Gastrocnemius medialis (tissue), 4 donors: ENCODE results near the gene CBARP. TPM values are rescaled to one million over a fixed set of nuclear protein-coding genes. Genes with fewer than 3 reads are reported as not detected.
A peak's percentile ranks its signal among the peaks of the same experiment; 100 is the strongest.

Source experiments
- ATAC-seq, 2 donors: fragments of 150-250 bp; one replicate each; pipeline ENCODE4 v1.9.1; 2016
- DNase-seq, 2 donors: peaks; one replicate each; pipeline ENCODE4 v3.0.0-alpha.2; 2019
- H3K27ac ChIP-seq, 4 donors: fragments of 200-600 bp; sonication (generic); 1 replicate in 1 of 4; 2 replicates in 3 of 4; pipeline ENCODE4 v1.5.1; 2016 to 2018; ENCODE audit warnings: mild to moderate bottlenecking in 2 of 4, moderate library complexity in 1 of 4
- H3K27me3 ChIP-seq, 3 donors: fragments of 200-600 bp; sonication (generic) in 2 of 3; 1 replicate in 1 of 3; 2 replicates in 2 of 3; pipeline versions ENCODE4 v1.5.1 to v1.6.0; 2016 to 2019; ENCODE audit warnings: mild to moderate bottlenecking in 1 of 3, moderate library complexity in 1 of 3
- H3K36me3 ChIP-seq, 2 donors: fragments of 200-600 bp; sonication (generic) in 1 of 2; one replicate each; pipeline ENCODE4 v1.5.1; 2017 to 2018
- H3K4me1 ChIP-seq, 2 donors: fragments of 200-600 bp; sonication (generic) in 1 of 2; one replicate each; pipeline ENCODE4 v1.5.1; 2016 to 2017; ENCODE audit warnings: mild to moderate bottlenecking in 2 of 2
- H3K4me3 ChIP-seq, 4 donors: fragments of 200-600 bp; sonication (generic) in 3 of 4; 1 replicate in 1 of 4; 2 replicates in 3 of 4; pipeline ENCODE4 v1.5.1; 2016 to 2019; ENCODE audit warnings: mild to moderate bottlenecking in 2 of 4
- H3K9me3 ChIP-seq, 3 donors: fragments of 200-600 bp; sonication (generic) in 2 of 3; 1 replicate in 1 of 3; 2 replicates in 2 of 3; pipeline ENCODE4 v1.5.1; 2016 to 2019
- CTCF ChIP-seq, 5 experiments: fragments of 450-650 bp in 3 of 5; fragments of 200-600 bp in 2 of 5; sonication (generic) in 2 of 5; IDR thresholded peaks in 4 of 5; conservative IDR thresholded peaks in 1 of 5; 1 replicate in 4 of 5; 2 replicates in 1 of 5; pipeline ENCODE4 v1.5.1; 2016 to 2019; ENCODE audit warnings: antibody characterized with exemption in 5 of 5, mild to moderate bottlenecking in 3 of 5, moderate library complexity in 3 of 5
- POLR2A ChIP-seq, 2 donors: fragments of 450-650 bp; IDR thresholded peaks; one replicate each; pipeline ENCODE4 v1.6.1; 2017; ENCODE audit warnings: antibody characterized with exemption in 2 of 2, mild to moderate bottlenecking in 2 of 2, moderate library complexity in 2 of 2
- in situ Hi-C, 4 donors: fragments of 200-750 bp; cut with MboI; loops; one replicate each; pipeline versions ENCODE4 v1.15.0 to v1.8.0; 2017; ENCODE audit warnings: low sequenced_read_pairs in 4 of 4
- intact Hi-C: fragments of 100-400 bp; cut with DNase I; formaldehyde crosslinking; loops from one replicate; pipeline ENCODE4 v1.15.1; 2023; ENCODE audit warnings: low total_unique reads
- total RNA-seq, 4 donors: library from RNA; depleted of rRNA; stranded (reverse); fragments of >200 nt; gene quantifications; one replicate each; pipeline versions ENCODE4 v1.1.0 to v1.2.3, GENCODE V29; 2016

CBARP gene
- total RNA-seq, 4 donors from 2014 or later: 0.10 to 1.3 (median 0.53) TPM

GRCh38 chr19:1222394-1222793 lies 15.4 kb downstream of the CBARP start:
- Histone ChIP-seq H3K4me1 (peaks cover 25 to 48% of the 10 kb centered on the region in 2 donors), H3K27me3 (no peaks in the 10 kb centered on the region), H3K36me3 (peaks cover 0 to 49% of the 10 kb centered on the region in 2 donors), H3K4me3 (no peak overlapping the region), H3K27ac (peak overlapping the region; percentile 68 to 97 (median 95)), H3K9me3 (no peaks in the 10 kb centered on the region)
- intact Hi-C loops: no loop called here
- in situ Hi-C loops: no loop called here
- DNase-seq: no peak
- no peak for ATAC-seq
- no peak for TF ChIP-seq POLR2A (IDR thresholded peaks at IDR 0.05)
- TF ChIP-seq CTCF (IDR thresholded peaks at IDR 0.05 in 4 of 5, conservative IDR thresholded peaks at IDR 0.05 in 1 of 5): no peak

GRCh38 chr19:1221904-1222255 lies 15.9 kb downstream of the CBARP start:
- H3K9me3 ChIP-seq: no peaks in the 10 kb centered on the region
- in situ Hi-C loops: no loop called here
- peaks cover 30 to 53% of the 10 kb centered on the region in 2 donors for H3K4me1 ChIP-seq
- intact Hi-C loops: loop anchor here (1.0 kb wide), 1 partner anchor 19 kb away; the partner anchor contains the start of gene ATP5F1D
- H3K4me3 ChIP-seq: no peak overlapping the region
- H3K27me3 ChIP-seq: no peaks in the 10 kb centered on the region
- no peak for DNase-seq
- H3K27ac ChIP-seq: peak overlapping the region; percentile 68 to 97 (median 95)
- H3K36me3 ChIP-seq: peaks cover 0 to 44% of the 10 kb centered on the region in 2 donors
- TF ChIP-seq CTCF (IDR thresholded peaks at IDR 0.05 in 4 of 5, conservative IDR thresholded peaks at IDR 0.05 in 1 of 5) (no peak), POLR2A (IDR thresholded peaks at IDR 0.05) (no peak)
- ATAC-seq: no peak

- H3K4me1 ChIP-seq: peaks cover 37 to 59% of the 10 kb centered on the region in 2 donors
- peaks cover 0 to 38% of the 10 kb centered on the region in 2 donors for H3K36me3 ChIP-seq
- intact Hi-C loops (loop anchor here (1.0 kb wide), 1 partner anchor 20 kb away; the partner anchor contains the start of gene ATP5F1D), in situ Hi-C loops (no loop called here)
- H3K9me3 ChIP-seq: no peaks in the 10 kb centered on the region
- DNase-seq (peak; percentile 52 to 87), ATAC-seq (peak; percentile 29 to 42)
- H3K4me3 ChIP-seq: no peak overlapping the region
- H3K27ac ChIP-seq: peak overlapping the region; percentile 68 to 97 (median 95)
- TF ChIP-seq CTCF (IDR thresholded peaks at IDR 0.05 in 4 of 5, conservative IDR thresholded peaks at IDR 0.05 in 1 of 5) (peak; percentile 67 to 93 (median 83)), POLR2A (IDR thresholded peaks at IDR 0.05) (no peak)
- no peaks in the 10 kb centered on the region for H3K27me3 ChIP-seq
Measured at GRCh38 chr19:1220976-1221903, 16.6 kb downstream of the CBARP start.

GRCh38 chr19:1220477-1220930 lies 17.3 kb downstream of the CBARP start:
- no peak for DNase-seq
- peaks cover 43 to 66% of the 10 kb centered on the region in 2 donors for H3K4me1 ChIP-seq
- no peaks in the 10 kb centered on the region for H3K9me3 ChIP-seq
- TF ChIP-seq POLR2A (IDR thresholded peaks at IDR 0.05) (no peak), CTCF (IDR thresholded peaks at IDR 0.05 in 4 of 5, conservative IDR thresholded peaks at IDR 0.05 in 1 of 5) (no peak)
- H3K27me3 ChIP-seq: no peaks in the 10 kb centered on the region
- intact Hi-C loops (no loop called here), in situ Hi-C loops (no loop called here)
- no peak for ATAC-seq
- no peak overlapping the region for H3K4me3 ChIP-seq
- peak overlapping the region; percentile 68 to 97 (median 95) for H3K27ac ChIP-seq
- peaks cover 0 to 32% of the 10 kb centered on the region in 2 donors for H3K36me3 ChIP-seq
